ENCODE results near the gene PKD1.

DNA sequence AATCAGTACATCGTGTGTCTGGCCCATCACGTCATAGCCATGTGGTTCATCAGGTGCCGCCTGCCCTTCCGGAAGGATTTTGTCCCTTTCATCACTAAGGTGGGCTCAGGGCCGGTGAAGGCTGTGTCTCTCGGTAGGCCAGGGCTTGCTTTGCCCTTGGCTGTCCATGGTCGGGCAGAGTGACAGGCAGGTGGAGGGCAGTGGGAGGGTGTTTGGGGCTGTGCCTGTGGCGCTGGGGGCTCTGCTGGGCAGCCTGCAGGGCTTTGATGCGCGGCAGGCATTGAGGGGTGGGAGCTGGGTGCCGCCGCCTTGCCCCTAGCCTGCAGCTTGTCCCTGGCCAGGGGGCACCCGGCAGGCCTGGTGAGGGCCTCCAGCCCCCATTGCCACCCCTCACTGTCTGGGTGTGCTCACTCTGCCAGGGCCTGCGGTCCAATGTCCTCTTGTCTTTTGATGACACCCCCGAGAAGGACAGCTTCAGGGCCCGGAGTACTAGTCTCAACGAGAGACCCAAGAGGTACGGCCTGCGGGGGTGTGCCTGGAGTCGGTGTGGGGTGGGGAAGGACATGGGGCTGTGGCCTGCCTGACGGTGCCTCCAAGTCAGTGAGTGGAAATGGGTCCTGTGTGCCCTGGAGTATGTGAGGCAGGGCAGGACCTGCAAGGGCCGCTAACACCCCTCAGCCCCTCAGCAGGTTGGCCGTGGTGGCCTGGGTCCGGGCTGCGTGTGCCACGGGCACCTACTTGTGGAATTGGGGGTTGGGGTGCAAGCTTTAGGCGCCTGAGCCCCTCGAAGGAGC, 59.4 kb downstream of the PKD1 start:
- TF ChIP-seq, protein P1, sequence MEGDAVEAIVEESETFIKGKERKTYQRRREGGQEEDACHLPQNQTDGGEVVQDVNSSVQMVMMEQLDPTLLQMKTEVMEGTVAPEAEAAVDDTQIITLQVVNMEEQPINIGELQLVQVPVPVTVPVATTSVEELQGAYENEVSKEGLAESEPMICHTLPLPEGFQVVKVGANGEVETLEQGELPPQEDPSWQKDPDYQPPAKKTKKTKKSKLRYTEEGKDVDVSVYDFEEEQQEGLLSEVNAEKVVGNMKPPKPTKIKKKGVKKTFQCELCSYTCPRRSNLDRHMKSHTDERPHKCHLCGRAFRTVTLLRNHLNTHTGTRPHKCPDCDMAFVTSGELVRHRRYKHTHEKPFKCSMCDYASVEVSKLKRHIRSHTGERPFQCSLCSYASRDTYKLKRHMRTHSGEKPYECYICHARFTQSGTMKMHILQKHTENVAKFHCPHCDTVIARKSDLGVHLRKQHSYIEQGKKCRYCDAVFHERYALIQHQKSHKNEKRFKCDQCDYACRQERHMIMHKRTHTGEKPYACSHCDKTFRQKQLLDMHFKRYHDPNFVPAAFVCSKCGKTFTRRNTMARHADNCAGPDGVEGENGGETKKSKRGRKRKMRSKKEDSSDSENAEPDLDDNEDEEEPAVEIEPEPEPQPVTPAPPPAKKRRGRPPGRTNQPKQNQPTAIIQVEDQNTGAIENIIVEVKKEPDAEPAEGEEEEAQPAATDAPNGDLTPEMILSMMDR (IDR thresholded peaks at IDR 0.05) = no peak
- TF ChIP-seq EP300 (IDR thresholded peaks at IDR 0.05) = no peak
- TF ChIP-seq POLR2A (IDR thresholded peaks at IDR 0.05; ENCODE audit: low read depth) = no peak
- no peak for TF ChIP-seq POLR2AphosphoS5 (IDR thresholded peaks at IDR 0.05)
